IPS-20b (cell line): ENCODE measurements around the gene GFOD1.
A peak's percentile ranks its signal among the peaks of the same experiment; 100 is the strongest.

ENCODE experiments used
- H3K27ac ChIP-seq: one replicate; pipeline ENCODE4 v1.5.1; 2013; ENCODE audit warnings: low read length
- H3K27me3 ChIP-seq: 2 replicates; pipeline ENCODE4 v1.6.1; 2013; ENCODE audit warnings: mild to moderate bottlenecking, low read length, inconsistent platforms; ENCODE audit not compliant: insufficient read depth
- H3K36me3 ChIP-seq: 2 replicates; pipeline ENCODE4 v1.6.1; 2013; ENCODE audit warnings: low read depth, mild to moderate bottlenecking, inconsistent platforms, low read length, moderate library complexity; ENCODE audit not compliant: insufficient read depth
- H3K4me1 ChIP-seq: 2 replicates; pipeline ENCODE4 v1.6.1; 2013; ENCODE audit warnings: mild to moderate bottlenecking, control low read depth, inconsistent platforms, low read length, moderate library complexity; ENCODE audit not compliant: insufficient read depth
- H3K4me3 ChIP-seq: 2 replicates; pipeline ENCODE4 v1.5.1; 2013; ENCODE audit warnings: mild to moderate bottlenecking, low read length, inconsistent platforms
- H3K9ac ChIP-seq: 2 replicates; pipeline ENCODE4 v1.6.1; 2013; ENCODE audit warnings: low read depth, mild to moderate bottlenecking, inconsistent platforms, low read length, moderate library complexity
- H3K9me3 ChIP-seq: 2 replicates; pipeline ENCODE4 v1.6.1; 2013; ENCODE audit warnings: mild to moderate bottlenecking, low read depth, low read length, inconsistent platforms; ENCODE audit not compliant: insufficient read depth

The GFOD1 gene, protein sequence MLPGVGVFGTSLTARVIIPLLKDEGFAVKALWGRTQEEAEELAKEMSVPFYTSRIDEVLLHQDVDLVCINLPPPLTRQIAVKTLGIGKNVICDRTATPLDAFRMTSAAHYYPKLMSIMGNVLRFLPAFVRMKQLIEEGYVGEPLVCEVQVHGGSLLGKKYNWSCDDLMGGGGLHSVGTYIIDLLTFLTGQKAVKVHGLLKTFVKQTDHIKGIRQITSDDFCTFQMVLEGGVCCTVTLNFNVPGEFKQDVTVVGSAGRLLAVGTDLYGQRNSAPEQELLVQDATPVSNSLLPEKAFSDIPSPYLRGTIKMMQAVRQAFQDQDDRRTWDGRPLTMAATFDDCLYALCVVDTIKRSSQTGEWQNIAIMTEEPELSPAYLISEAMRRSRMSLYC

DNA sequence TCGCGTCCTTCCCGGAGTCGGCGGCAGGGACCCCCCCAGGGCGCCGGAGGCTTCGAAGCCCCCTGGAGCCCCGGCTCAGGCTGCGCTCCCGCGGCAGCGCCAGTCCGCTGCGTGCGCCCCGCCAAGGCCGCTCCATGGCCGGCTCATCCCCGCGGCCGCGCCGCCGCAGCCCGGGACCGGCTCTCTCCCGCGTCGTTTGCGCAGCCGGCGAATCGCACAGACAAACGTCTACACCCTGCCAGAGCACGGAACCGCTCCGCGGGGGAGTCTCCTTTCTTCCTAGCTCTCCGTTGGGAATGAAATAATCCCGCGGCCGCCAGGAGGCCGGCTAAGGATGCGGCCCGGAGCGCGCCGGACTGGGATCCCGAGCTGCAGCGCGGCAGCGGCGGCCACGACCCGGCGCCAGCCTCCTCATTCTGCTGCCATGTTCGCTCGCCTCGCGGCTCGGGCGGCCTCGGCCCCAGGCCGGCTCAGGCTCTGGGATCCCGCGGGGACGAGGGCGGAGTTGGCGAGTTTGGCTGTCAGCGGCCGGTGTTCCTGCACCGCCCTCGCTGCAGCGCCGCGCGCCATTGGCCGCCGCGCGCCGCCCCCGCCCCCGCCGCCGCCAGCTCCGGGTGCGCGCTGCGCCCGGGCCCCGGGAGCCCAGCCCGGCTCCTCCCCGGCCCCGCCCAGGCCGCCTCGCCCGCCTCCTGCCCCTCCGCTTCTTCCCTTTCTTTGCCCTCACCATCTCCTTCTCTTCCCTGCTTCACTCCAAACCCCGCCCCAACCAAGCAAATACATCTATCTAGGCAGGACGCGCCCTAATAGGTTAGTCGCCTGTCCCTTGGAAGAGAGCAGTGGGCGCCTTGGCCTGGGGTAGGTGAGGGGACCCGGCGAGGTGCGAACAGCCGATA lies at the start of gene GFOD1:
Gene GFOD1 (minus strand): TSS at position 479 of the 893 bp plus-strand sequence. CDS start 710 bp downstream, outside the sequence.
- H3K4me1 ChIP-seq: peaks cover 13% of the 10 kb centered on the region; the same call in 1 of the 2 replicates

DNA sequence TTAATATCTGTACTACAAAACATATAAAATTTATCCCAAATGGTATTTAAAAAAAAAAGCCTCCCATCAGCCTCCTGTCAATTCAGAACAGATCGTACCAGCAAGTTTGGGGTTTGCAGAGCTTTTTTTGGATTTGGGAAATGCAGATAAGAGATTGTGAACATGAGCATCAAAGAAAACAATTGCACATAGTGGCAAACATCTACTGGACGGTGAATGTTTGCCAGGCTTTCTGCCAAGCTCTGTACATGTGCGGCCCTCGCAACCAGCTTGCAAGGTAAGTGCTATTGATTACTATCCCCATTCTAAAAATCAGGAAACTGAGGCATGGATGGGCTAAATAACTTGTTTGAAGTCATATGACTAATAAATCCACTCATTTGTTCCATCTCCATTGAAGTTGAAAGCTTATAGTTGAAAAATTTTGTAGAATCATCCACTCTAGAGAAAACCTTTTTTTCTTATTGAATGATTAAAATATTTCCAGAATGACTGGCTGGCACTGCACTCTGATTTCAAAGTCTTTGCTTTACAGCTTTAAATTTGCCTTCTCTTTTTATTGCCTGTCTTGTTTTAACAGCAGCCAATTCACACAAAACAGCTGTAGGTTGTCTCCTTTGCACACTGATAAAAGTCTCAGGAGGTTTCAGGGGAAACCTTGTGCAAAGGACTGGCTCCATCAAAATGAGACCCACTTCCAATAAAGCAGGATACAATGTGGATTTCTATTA lies 49.6 kb upstream of the GFOD1 start:
- Histone ChIP-seq H3K36me3 (no peaks in the 10 kb centered on the region), H3K9ac (no peak overlapping the region), H3K27me3 (no peaks in the 10 kb centered on the region), H3K27ac (no peak overlapping the region), H3K4me3 (no peak overlapping the region), H3K4me1 (peaks cover 11% of the 10 kb centered on the region; the same call in 1 of the 2 replicates), H3K9me3 (no peaks in the 10 kb centered on the region)

More for the DNA sequence above, at the start of gene GFOD1:
- H3K9ac ChIP-seq: peak within 1 kb of the TSS; percentile 23; the same call in 1 of the 2 replicates
- peaks cover 70% of the 10 kb centered on the region for H3K27me3 ChIP-seq
- H3K4me3 ChIP-seq: peak within 1 kb of the TSS; percentile 74
- no peaks in the 10 kb centered on the region for H3K36me3 ChIP-seq
- H3K9me3 ChIP-seq: no peaks in the 10 kb centered on the region
- no peak within 1 kb of the TSS for H3K27ac ChIP-seq

DNA sequence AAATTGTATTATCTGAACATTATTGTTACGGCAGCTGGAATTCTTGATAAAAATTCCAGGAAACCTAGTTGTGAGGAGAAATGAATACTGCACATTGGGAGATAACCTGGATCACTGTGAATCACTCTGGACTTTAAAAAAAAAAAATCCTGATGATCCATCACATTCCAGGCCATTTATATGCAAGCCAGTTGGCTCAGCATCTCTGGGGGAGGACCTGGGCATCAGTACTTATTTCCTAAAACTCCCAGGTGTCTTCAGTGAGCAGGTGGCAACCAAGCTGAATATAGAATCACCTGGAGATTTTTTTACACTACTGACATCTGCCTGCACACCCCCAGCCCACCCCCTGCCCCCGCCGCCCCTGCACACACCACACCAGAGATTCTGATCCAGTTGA lies 47.9 kb upstream of the GFOD1 start:
- H3K4me3 ChIP-seq: no peak overlapping the region
- no peaks in the 10 kb centered on the region for H3K27me3 ChIP-seq
- no peak overlapping the region for H3K27ac ChIP-seq
- no peaks in the 10 kb centered on the region for H3K36me3 ChIP-seq
- H3K9me3 ChIP-seq: no peaks in the 10 kb centered on the region
- peaks cover 12% of the 10 kb centered on the region; the same call in 1 of the 2 replicates for H3K4me1 ChIP-seq
- no peak overlapping the region for H3K9ac ChIP-seq

DNA sequence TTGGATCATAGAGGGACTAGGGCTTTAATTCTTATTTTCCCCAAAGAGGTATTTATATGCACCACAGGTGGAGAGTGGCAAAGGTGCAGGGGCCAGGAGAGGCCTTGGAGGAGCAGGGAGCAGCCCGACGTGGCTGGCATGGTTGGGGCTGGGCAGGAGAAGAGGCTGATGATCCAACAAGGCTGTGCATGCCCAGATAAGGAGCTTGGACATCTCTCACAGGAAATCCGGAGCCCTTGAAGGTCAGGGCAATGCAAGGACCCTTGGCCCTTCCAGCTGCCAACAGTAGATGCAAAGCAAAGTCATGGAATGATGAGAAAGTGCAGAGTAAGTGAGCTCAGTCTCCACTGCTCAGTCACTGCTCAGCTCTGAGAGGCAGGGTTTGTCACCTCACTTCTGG lies 47.1 kb upstream of the GFOD1 start:
- no peaks in the 10 kb centered on the region for H3K27me3 ChIP-seq
- H3K9me3 ChIP-seq: no peaks in the 10 kb centered on the region
- H3K36me3 ChIP-seq: no peaks in the 10 kb centered on the region
- H3K27ac ChIP-seq: no peak overlapping the region
- no peak overlapping the region for H3K4me3 ChIP-seq
- peaks cover 12% of the 10 kb centered on the region; the same call in 1 of the 2 replicates for H3K4me1 ChIP-seq
- H3K9ac ChIP-seq: no peak overlapping the region

DNA sequence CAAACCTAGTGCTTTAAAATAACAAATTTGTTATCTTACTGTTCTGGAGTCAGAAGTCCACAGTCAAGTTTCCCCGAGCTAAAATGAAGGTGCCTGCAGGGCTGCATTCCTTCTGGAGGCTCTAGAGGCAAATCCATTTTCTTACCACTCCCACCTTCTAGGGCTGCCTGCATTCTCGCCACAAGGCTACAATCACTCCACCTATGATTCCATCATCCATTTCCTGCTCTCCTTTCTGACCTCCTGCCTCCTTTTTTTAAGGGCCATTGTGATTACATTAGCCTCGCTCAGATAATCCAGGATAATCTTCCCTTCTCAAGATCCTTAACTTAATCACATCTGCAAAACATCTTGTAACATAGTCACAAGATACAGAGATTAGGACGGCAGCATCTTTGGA lies 44.6 kb upstream of the GFOD1 start:
- H3K36me3 ChIP-seq: no peaks in the 10 kb centered on the region
- no peak overlapping the region for H3K27ac ChIP-seq

DNA sequence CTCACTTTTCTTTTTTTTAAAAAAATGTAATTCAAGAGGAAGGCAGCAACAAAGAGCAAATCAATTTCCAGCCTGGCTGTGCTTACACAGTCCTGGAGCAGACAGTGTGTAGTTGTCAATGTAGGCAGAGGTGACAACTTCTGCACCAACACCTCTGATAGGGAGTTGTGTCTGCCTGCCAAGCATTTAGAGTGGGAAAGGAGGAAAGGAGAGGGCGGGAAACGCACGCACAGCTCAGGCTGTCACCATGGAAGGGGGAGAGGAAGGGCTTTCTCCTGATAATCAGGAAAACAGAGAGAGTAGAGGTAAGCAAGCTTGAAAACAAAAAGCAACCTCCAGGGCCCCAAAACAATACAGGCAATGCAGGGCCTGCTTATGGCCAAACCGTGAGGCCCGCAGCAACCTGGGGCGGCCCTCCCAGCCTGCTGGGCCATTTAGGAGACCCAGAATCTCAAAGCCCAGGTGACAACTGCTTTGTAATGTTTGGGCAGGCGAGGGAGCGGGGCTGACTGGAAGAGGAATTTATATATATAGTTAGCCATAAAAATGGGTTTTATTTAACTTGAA lies 41.5 kb upstream of the GFOD1 start:
- H3K4me3 ChIP-seq: no peak overlapping the region
- no peaks in the 10 kb centered on the region for H3K27me3 ChIP-seq
- peaks cover 11% of the 10 kb centered on the region; the same call in 1 of the 2 replicates for H3K4me1 ChIP-seq
- no peaks in the 10 kb centered on the region for H3K9me3 ChIP-seq
- peak overlapping the region; percentile 20; the same call in 1 of the 2 replicates for H3K9ac ChIP-seq
- no peaks in the 10 kb centered on the region for H3K36me3 ChIP-seq
- H3K27ac ChIP-seq: no peak overlapping the region

More for the DNA sequence above, 44.6 kb upstream of the GFOD1 start:
- Histone ChIP-seq H3K9ac (no peak overlapping the region), H3K27me3 (no peaks in the 10 kb centered on the region), H3K4me3 (no peak overlapping the region), H3K9me3 (no peaks in the 10 kb centered on the region), H3K4me1 (peaks cover 18% of the 10 kb centered on the region; the same call in 1 of the 2 replicates)

DNA sequence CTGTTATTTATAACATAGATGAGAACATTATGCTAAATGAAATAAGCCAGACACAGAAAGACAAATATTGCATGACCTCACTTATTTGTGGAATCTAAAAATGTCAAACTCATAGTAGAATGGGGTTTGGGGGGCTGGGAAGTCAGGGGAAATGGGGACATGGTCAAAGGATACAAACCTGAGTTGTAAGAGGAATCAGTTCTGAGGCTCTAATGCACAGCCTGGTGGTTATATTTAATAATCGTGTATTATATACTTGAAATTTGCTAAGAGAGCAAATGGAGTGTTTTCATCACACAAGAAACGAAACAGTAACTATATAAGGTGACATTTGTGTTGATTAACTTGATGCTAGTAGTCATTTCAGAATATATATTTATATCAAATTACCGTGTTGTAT lies 40.8 kb upstream of the GFOD1 start:
- Histone ChIP-seq H3K4me3 (no peak overlapping the region), H3K36me3 (no peaks in the 10 kb centered on the region), H3K4me1 (peaks cover 11% of the 10 kb centered on the region; the same call in 1 of the 2 replicates), H3K27me3 (no peaks in the 10 kb centered on the region), H3K9me3 (no peaks in the 10 kb centered on the region), H3K9ac (no peak overlapping the region), H3K27ac (no peak overlapping the region)

DNA sequence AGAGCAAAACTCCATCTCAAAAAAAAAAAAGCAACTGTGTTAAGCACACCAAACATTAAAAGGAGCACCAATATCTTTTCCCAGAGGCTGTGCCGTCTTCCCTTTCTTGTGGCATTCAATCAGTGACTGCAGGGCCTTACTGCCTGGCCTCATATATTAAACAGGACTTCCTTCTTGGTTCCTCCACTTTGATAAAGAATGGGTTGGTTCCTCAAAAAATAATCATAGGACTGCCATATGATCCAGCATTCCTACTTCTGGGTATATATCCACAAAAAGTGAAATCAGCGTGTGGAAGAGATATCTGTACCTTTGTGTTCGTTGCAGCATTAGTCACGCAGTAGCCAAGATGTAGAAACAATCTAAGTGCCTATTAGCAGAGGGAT lies 40.3 kb upstream of the GFOD1 start:
- Histone ChIP-seq H3K4me1 (peaks cover 11% of the 10 kb centered on the region; the same call in 1 of the 2 replicates), H3K27me3 (no peaks in the 10 kb centered on the region), H3K4me3 (no peak overlapping the region), H3K27ac (no peak overlapping the region), H3K9ac (no peak overlapping the region), H3K9me3 (no peaks in the 10 kb centered on the region), H3K36me3 (no peaks in the 10 kb centered on the region)

DNA sequence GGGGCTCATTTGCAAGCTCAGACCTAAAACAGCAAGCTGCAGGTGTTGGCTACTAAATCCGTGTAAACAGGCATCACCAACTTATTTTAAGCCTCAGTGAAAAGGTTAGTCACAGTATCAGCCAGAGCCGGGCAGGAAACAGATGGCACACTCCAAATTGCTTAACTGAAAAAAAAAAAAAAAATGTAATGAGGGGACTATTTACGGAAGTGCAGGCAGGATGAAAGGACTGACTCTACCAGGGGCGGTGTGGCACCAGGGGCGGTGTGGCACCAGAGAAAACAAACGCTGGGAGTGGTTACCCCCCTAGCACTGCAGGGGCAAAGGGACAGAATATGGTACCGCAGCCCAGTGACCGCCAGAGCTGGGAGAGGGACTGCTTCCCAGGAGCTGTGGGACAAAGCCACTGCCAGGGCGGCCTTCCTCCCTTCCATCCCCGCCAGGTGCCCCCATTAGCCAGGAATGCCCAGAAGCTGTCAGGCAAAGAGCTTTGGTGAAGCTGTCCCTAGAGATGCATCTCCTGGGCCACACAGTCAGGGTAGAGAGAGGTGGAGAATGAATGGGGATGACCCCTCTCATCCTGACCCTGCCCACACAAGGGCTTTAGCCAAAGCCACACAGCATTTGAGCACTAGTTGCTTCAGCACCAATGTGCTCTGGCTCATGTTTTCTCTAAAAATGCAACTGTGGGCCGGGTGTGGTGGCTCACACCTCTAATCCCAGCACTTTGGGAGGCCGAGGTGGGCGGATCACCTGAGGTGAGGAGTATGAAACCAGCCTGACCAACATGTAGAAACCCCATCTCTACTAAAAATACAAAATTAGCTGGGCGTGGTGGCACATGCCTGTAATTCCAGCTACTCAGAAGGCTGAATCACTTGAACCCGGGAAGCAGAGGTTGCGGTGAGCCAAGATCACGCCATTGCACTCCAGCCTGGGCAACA lies 39.6 kb upstream of the GFOD1 start:
- H3K27ac ChIP-seq: no peak overlapping the region
- H3K4me1 ChIP-seq: peaks cover 7% of the 10 kb centered on the region; the same call in 1 of the 2 replicates
- no peak overlapping the region for H3K4me3 ChIP-seq
- H3K9ac ChIP-seq: no peak overlapping the region
- H3K27me3 ChIP-seq: no peaks in the 10 kb centered on the region
- H3K36me3 ChIP-seq: no peaks in the 10 kb centered on the region
- H3K9me3 ChIP-seq: no peaks in the 10 kb centered on the region

DNA sequence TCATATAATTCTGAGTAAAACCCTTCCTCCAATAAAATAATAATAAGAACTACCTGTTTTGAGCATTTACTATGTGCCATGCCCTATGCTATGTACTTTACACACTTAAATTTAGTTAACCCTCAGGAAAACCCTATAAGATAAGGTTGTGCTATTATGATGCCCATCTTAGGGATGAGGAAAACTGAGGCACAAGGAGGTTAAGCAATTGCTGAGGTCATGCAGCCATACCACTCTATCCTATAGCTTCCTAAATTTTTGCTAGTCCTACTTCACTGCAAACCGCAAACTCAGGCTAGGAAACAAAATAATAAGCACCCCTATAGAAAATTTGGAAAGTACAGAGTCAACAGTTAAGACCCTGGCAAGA lies 38.9 kb upstream of the GFOD1 start:
- Histone ChIP-seq H3K27ac (no peak overlapping the region), H3K27me3 (no peaks in the 10 kb centered on the region), H3K36me3 (no peaks in the 10 kb centered on the region), H3K4me1 (peaks cover 6% of the 10 kb centered on the region; the same call in 1 of the 2 replicates), H3K4me3 (no peak overlapping the region), H3K9ac (no peak overlapping the region), H3K9me3 (no peaks in the 10 kb centered on the region)
